Measurements from ENCODE around the gene SEMA3G. TPM values are rescaled to one million over a fixed set of nuclear protein-coding genes. Genes with fewer than 3 reads are reported as not detected.
A peak's percentile ranks its signal among the peaks of the same experiment; 100 is the strongest.

The SEMA3G gene
- total RNA-seq, 1 experiment from 2014 or later, result 0.32 TPM

GRCh38 chr3:52388348-52388821 is 56.5 kb downstream of the SEMA3G start:
- Mint-ChIP-seq H3K36me3 (ENCODE audit: insufficient read depth, unreplicated experiment) (no peaks in the 10 kb centered on the region), H3K4me3 (ENCODE audit: unreplicated experiment) (no peak overlapping the region), H3K27ac (ENCODE audit: unreplicated experiment) (no peak overlapping the region), H3K9me3 (ENCODE audit: unreplicated experiment) (no peaks in the 10 kb centered on the region), H3K27me3 (ENCODE audit: insufficient read depth, unreplicated experiment) (no peaks in the 10 kb centered on the region), H3K4me1 (ENCODE audit: low read depth, unreplicated experiment) (no peaks in the 10 kb centered on the region)
- no peak for DNase-seq
- no peaks in the 10 kb centered on the region for H3K36me3 ChIP-seq (ENCODE audit: control insufficient read depth, insufficient read depth, low read length)
- H3K27me3 ChIP-seq (replicated peaks; ENCODE audit: control insufficient read depth, insufficient read depth, low read length), result no peaks in the 10 kb centered on the region
- H3K4me3 ChIP-seq (ENCODE audit: low read depth, low read length), result no peak overlapping the region
- no peak for TF ChIP-seq CTCF (IDR thresholded peaks at IDR 0.05; ENCODE audit: insufficient read depth in 1 of 2, low read depth in 1 of 2, low read length in 1 of 2, severe bottlenecking in 1 of 2, unreplicated experiment in 1 of 2)
- CTCF ChIA-PET, result interaction anchor here (1.0 to 1.9 kb wide), 2 partner anchors 9 to 168 kb away, joined by 4 to 5 read pairs; no protein-coding TSS in a partner anchor
- intact Hi-C loops (cut with micrococcal nuclease; ENCODE audit: unreplicated experiment), result no loop called here
- POLR2A ChIA-PET, result interaction anchor here (0.6 kb wide), 1 partner anchor 291 kb away, joined by 3 read pairs; no protein-coding TSS in a partner anchor
- H3K4me1 ChIP-seq, result no peaks in the 10 kb centered on the region
- H3K9me3 ChIP-seq, result no peaks in the 10 kb centered on the region
- BruUV-seq (replicated peaks), result no TSS peak

GRCh38 chr3:52387481-52387880 is 57.4 kb downstream of the SEMA3G start:
- no peaks in the 10 kb centered on the region for H3K36me3 ChIP-seq (ENCODE audit: control insufficient read depth, insufficient read depth, low read length)
- H3K4me3 ChIP-seq (ENCODE audit: low read depth, low read length), result no peak overlapping the region
- DNase-seq, result no peak
- CTCF ChIA-PET, result no interaction called here
- POLR2A ChIA-PET, result interaction anchor here (0.7 kb wide), 1 partner anchor 91 kb away, joined by 3 read pairs; no protein-coding TSS in a partner anchor
- H3K4me3 Mint-ChIP-seq (ENCODE audit: unreplicated experiment), result no peak overlapping the region
- no peak for TF ChIP-seq CTCF (IDR thresholded peaks at IDR 0.05; ENCODE audit: insufficient read depth in 1 of 2, low read depth in 1 of 2, low read length in 1 of 2, severe bottlenecking in 1 of 2, unreplicated experiment in 1 of 2)
- no peaks in the 10 kb centered on the region for H3K36me3 Mint-ChIP-seq (ENCODE audit: insufficient read depth, unreplicated experiment)
- no peaks in the 10 kb centered on the region for H3K27me3 ChIP-seq (replicated peaks; ENCODE audit: control insufficient read depth, insufficient read depth, low read length)
- no peak overlapping the region for H3K27ac Mint-ChIP-seq (ENCODE audit: unreplicated experiment)
- no peaks in the 10 kb centered on the region for H3K4me1 ChIP-seq
- intact Hi-C loops (cut with micrococcal nuclease; ENCODE audit: unreplicated experiment), result no loop called here
- no peaks in the 10 kb centered on the region for H3K9me3 ChIP-seq
- no TSS peak for BruUV-seq (replicated peaks)
- H3K9me3 Mint-ChIP-seq (ENCODE audit: unreplicated experiment), result no peaks in the 10 kb centered on the region
- no peaks in the 10 kb centered on the region for H3K27me3 Mint-ChIP-seq (ENCODE audit: insufficient read depth, unreplicated experiment)
- no peaks in the 10 kb centered on the region for H3K4me1 Mint-ChIP-seq (ENCODE audit: low read depth, unreplicated experiment)

- no peaks in the 10 kb centered on the region for H3K9me3 Mint-ChIP-seq (ENCODE audit: unreplicated experiment)
- intact Hi-C loops (cut with micrococcal nuclease; ENCODE audit: unreplicated experiment), result loop anchor here (1.0 kb wide), 2 partner anchors 152 to 165 kb away; no protein-coding TSS in a partner anchor
- Histone ChIP-seq H3K36me3 (ENCODE audit: control insufficient read depth, insufficient read depth, low read length) (no peaks in the 10 kb centered on the region), H3K27me3 (replicated peaks; ENCODE audit: control insufficient read depth, insufficient read depth, low read length) (no peaks in the 10 kb centered on the region), H3K9me3 (no peaks in the 10 kb centered on the region), H3K4me1 (no peaks in the 10 kb centered on the region), H3K4me3 (ENCODE audit: low read depth, low read length) (no peak overlapping the region)
- BruUV-seq (replicated peaks), result no TSS peak
- CTCF ChIA-PET, result interaction anchor here (0.6 to 2.3 kb wide), 18 partner anchors 13 to 1007 kb away, joined by 3 to 32 read pairs (median 4); partner anchors contain the start of gene TWF2
- POLR2A ChIA-PET, result interaction anchor here (0.5 to 0.6 kb wide), 2 partner anchors 64 to 147 kb away, joined by 3 to 5 read pairs; no protein-coding TSS in a partner anchor
- H3K4me1 Mint-ChIP-seq (ENCODE audit: low read depth, unreplicated experiment), result no peaks in the 10 kb centered on the region
- DNase-seq, result peak; percentile 82
- no peaks in the 10 kb centered on the region for H3K27me3 Mint-ChIP-seq (ENCODE audit: insufficient read depth, unreplicated experiment)
- H3K36me3 Mint-ChIP-seq (ENCODE audit: insufficient read depth, unreplicated experiment), result no peaks in the 10 kb centered on the region
- no peak overlapping the region for H3K27ac Mint-ChIP-seq (ENCODE audit: unreplicated experiment)
- no peak overlapping the region for H3K4me3 Mint-ChIP-seq (ENCODE audit: unreplicated experiment)
- TF ChIP-seq CTCF (IDR thresholded peaks at IDR 0.05; ENCODE audit: insufficient read depth in 1 of 2, low read depth in 1 of 2, low read length in 1 of 2, severe bottlenecking in 1 of 2, unreplicated experiment in 1 of 2), result peak; percentile 73 to 94
Observed at GRCh38 chr3:52385157-52385556, 59.7 kb downstream of the SEMA3G start.
